Endothelial cell of umbilical vein (primary cell): ENCODE data around the gene RBM39. TPM values are rescaled to one million over a fixed set of nuclear protein-coding genes. Genes with fewer than 3 reads are reported as not detected.
"Not testable (repeated sequence)": the region's sequence is repeated elsewhere in the genome, so short reads cannot be mapped to it uniquely, and the experiment has no call there.

Source experiments
- BruUV-seq: library from RNA; stranded (reverse); fragments of 400-500 nt; replicated peaks from 2 replicates; lab custom pipeline; 2021; lab: Mats Ljungman, UMichigan
- CTCF ChIA-PET: fragments of 300-600, 350-600 bp; sonication (Branson Sonifier 250); formaldehyde crosslinking; loops from one replicate; lab custom pipeline; 2021; ENCODE audit warnings: antibody characterized with exemption, inconsistent platforms; lab: Charles Lee
- POLR2A ChIA-PET: fragments of 300-600, 350-600 bp; sonication (Branson Sonifier 250); formaldehyde crosslinking; loops from one replicate; lab custom pipeline; 2021; ENCODE audit warnings: antibody characterized with exemption, inconsistent platforms; lab: Charles Lee
- DNase-seq: peaks from one replicate; pipeline ENCODE4 v3.0.0-alpha.2; 2011; ENCODE audit warnings: low read depth, low spot score
- FAIRE-seq: peaks from 2 replicates; lab custom pipeline; 2011; peaks lifted over from hg19 to GRCh38; lab: Jason Lieb, UNC
- H2AFZ ChIP-seq: 2 replicates; pipeline ENCODE4 v1.6.0; 2012; ENCODE audit warnings: low read depth, low read length, control low read depth, inconsistent platforms
- H3K27ac ChIP-seq: 2 replicates; pipeline ENCODE4 v1.5.1; 2011; ENCODE audit warnings: low read depth, mild to moderate bottlenecking, control low read depth, low read length, moderate library complexity; ENCODE audit not compliant: insufficient read depth
- H3K27me3 ChIP-seq, 2 experiments: 2 replicates each; pipeline versions ENCODE4 v1.6.0 to v1.6.1; 2011; ENCODE audit warnings: low read length in 2 of 2, mixed read lengths in 1 of 2; ENCODE audit not compliant: control insufficient read depth in 2 of 2, insufficient read depth in 2 of 2
- H3K36me3 ChIP-seq, 2 experiments: 2 replicates in 1 of 2; 3 replicates in 1 of 2; pipeline ENCODE4 v1.5.1; 2011; ENCODE audit warnings: low read length in 2 of 2, mild to moderate bottlenecking in 1 of 2, moderate library complexity in 1 of 2; ENCODE audit not compliant: control insufficient read depth in 2 of 2, insufficient read depth in 2 of 2; ENCODE audit errors: extremely low read depth in 1 of 2
- H3K4me1 ChIP-seq: 3 replicates; pipeline ENCODE4 v1.5.1; 2011; ENCODE audit warnings: mild to moderate bottlenecking, low read length; ENCODE audit not compliant: control insufficient read depth, insufficient read depth; ENCODE audit errors: extremely low read depth
- H3K4me2 ChIP-seq: 2 replicates; pipeline ENCODE4 v1.6.1; 2011; ENCODE audit warnings: low read length, control low read depth, mixed read lengths; ENCODE audit not compliant: insufficient read depth
- H3K4me3 ChIP-seq, 3 experiments: fragments of 200-600 bp in 1 of 3; sonication (generic), shearing (Covaris generic) in 1 of 3; replicated peaks in 1 of 3; 2 replicates each; pipeline ENCODE4 v1.5.1; 2011 to 2016; ENCODE audit warnings: control low read depth in 3 of 3, low read length in 3 of 3, mild to moderate bottlenecking in 2 of 3, inconsistent platforms in 1 of 3, low read depth in 1 of 3, moderate library complexity in 1 of 3; ENCODE audit not compliant: insufficient read depth in 1 of 3
- H3K79me2 ChIP-seq: 2 replicates; pipeline ENCODE4 v1.6.0; 2012; ENCODE audit warnings: low read length, inconsistent platforms; ENCODE audit not compliant: control insufficient read depth, insufficient read depth
- H3K9ac ChIP-seq: replicated peaks from 2 replicates; pipeline ENCODE3; 2011; ENCODE audit warnings: low read length, control low read depth; ENCODE audit not compliant: insufficient read depth; ENCODE audit errors: extremely low read depth
- H3K9me1 ChIP-seq: replicated peaks from 3 replicates; pipeline ENCODE4 v1.6.0; 2011; ENCODE audit warnings: mild to moderate bottlenecking, low read length; ENCODE audit not compliant: control insufficient read depth, insufficient read depth; ENCODE audit errors: extremely low read depth
- H3K9me3 ChIP-seq: replicated peaks from 2 replicates; pipeline ENCODE4 v1.5.1; 2012; ENCODE audit warnings: low read length, inconsistent platforms; ENCODE audit not compliant: control insufficient read depth, insufficient read depth
- H4K20me1 ChIP-seq: replicated peaks from 2 replicates; pipeline ENCODE3; 2011; ENCODE audit warnings: mild to moderate bottlenecking, low read length; ENCODE audit not compliant: control insufficient read depth, insufficient read depth; ENCODE audit errors: extremely low read depth
- EZH2 ChIP-seq: IDR thresholded peaks from 2 replicates; pipeline ENCODE4 v1.6.1; 2012; ENCODE audit warnings: borderline replicate concordance, low read depth, mild to moderate bottlenecking, moderate library complexity, low read length, inconsistent platforms; ENCODE audit not compliant: severe bottlenecking
- FOS ChIP-seq: IDR thresholded peaks from 2 replicates; pipeline ENCODE4 v1.6.1; 2011; ENCODE audit warnings: mild to moderate bottlenecking, low read length, moderate library complexity, borderline replicate concordance; ENCODE audit not compliant: insufficient read depth
- GATA2 ChIP-seq: IDR thresholded peaks from 2 replicates; pipeline ENCODE4 v1.7.0; 2011; ENCODE audit warnings: low read depth, mild to moderate bottlenecking, moderate library complexity, mixed read lengths, low read length; ENCODE audit not compliant: insufficient read length, insufficient read depth
- JUN ChIP-seq: IDR thresholded peaks from 2 replicates; pipeline ENCODE4 v1.6.1; 2011; ENCODE audit warnings: borderline replicate concordance, low read depth; ENCODE audit not compliant: insufficient read length, insufficient read depth
- MYC ChIP-seq: IDR thresholded peaks from one replicate; pipeline ENCODE4 v1.6.1; 2011; ENCODE audit warnings: mild to moderate bottlenecking, low read depth, low read length
- POLR2A ChIP-seq: IDR thresholded peaks from 2 replicates; pipeline ENCODE4 v1.6.1; 2012; ENCODE audit warnings: low read depth, mild to moderate bottlenecking, control low read depth, low read length
- POLR2AphosphoS5 ChIP-seq: IDR thresholded peaks from 2 replicates; pipeline ENCODE4 v1.6.1; 2012; ENCODE audit warnings: low read depth, mild to moderate bottlenecking, control low read depth, low read length, moderate library complexity; ENCODE audit not compliant: insufficient read depth
- dilution Hi-C: fragments of 300-500 bp; cut with MboI; formaldehyde crosslinking; loops from one replicate; pipeline ENCODE4 v1.15.0; 2019; ENCODE audit warnings: low sequenced_read_pairs; ENCODE audit not compliant: extremely low pct_ligation_motif_present
- intact Hi-C: fragments of 100-400 bp; cut with micrococcal nuclease; formaldehyde crosslinking; loops from one replicate; pipeline ENCODE4 v1.10.0; 2022
- polyA plus RNA-seq, 4 experiments: library from polyadenylated mRNA; depleted of rRNA in 3 of 4; stranded (reverse) in 3 of 4; unstranded in 1 of 4; fragments of >200 nt; gene quantifications; 2 replicates each; pipeline versions ENCODE4 v1.2.1 to v1.2.3, GENCODE V29; 2011 to 2012; ENCODE audit warnings: missing spikeins in 1 of 4
- total RNA-seq: library from RNA; stranded (reverse); gene quantifications from 2 replicates; pipeline ENCODE4 v1.2.3, GENCODE V29; 2021
- TF ChIP-seq, protein P1 (sequence below): IDR thresholded peaks from 2 replicates; pipeline ENCODE4 v1.6.1; 2011; ENCODE audit not compliant: insufficient read depth, insufficient read length
- TF ChIP-seq, protein P2 (sequence below), 2 donors: IDR thresholded peaks; 1 replicate in 1 of 2; 2 replicates in 1 of 2; pipeline ENCODE4 v1.5.1; 2011; ENCODE audit warnings: low read length in 2 of 2, mild to moderate bottlenecking in 2 of 2, moderate library complexity in 2 of 2, control low read depth in 1 of 2, inconsistent platforms in 1 of 2, low read depth in 1 of 2; ENCODE audit not compliant: insufficient read depth in 1 of 2; ENCODE audit errors: extremely low read depth in 1 of 2

The RBM39 gene
- total and polyA plus RNA-seq, 2 donors (not counting 3 experiments of a cell fraction or from before 2014, with no cell fraction given) = 106 to 309 TPM

DNA sequence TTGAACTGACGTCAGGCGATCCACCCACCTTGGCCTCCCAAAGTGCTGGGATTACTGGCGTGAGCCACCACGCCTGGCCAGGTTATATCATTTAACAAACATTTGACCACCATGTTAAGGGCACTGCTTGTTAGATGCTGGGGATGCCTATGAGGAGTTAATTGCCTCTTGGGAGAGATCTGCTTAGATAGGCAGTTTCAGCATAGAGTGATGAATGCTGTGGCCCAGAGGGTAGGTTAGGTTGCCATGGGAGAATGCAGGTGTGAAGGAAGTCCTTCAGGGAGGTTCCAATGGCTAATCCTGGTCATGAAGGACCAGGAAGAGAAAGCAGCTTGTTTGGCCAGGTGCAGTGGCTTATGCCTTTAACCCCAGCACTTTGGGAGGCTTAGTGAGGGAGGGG lies 46.7 kb upstream of the RBM39 start:
- dilution Hi-C loops (no loop called here), intact Hi-C loops (no loop called here)
- Histone ChIP-seq H3K4me2 (no peak overlapping the region), H4K20me1 (peaks cover 2% of the 10 kb centered on the region), H3K9ac (no peak overlapping the region), H3K9me3 (no peaks in the 10 kb centered on the region), H3K27me3 (no peaks in the 10 kb centered on the region), H2AFZ (no peak overlapping the region), H3K27ac (no peak overlapping the region), H3K4me1 (no peaks in the 10 kb centered on the region), H3K4me3 (no peak overlapping the region), H3K79me2 (peaks cover 38% of the 10 kb centered on the region), H3K9me1 (no peaks in the 10 kb centered on the region), H3K36me3 (peaks cover 0 to 1% of the 10 kb centered on the region in 2 experiments)
- no TSS peak for BruUV-seq
- ChIA-PET CTCF (interaction anchor here (1.0 to 1.3 kb wide), 2 partner anchors 10 to 20 kb away, joined by 3 to 4 read pairs; no protein-coding TSS in a partner anchor), POLR2A (interaction anchor here (0.6 kb wide), 1 partner anchor 144 kb away, joined by 3 read pairs; no protein-coding TSS in a partner anchor)
- FAIRE-seq = no peak
- TF ChIP-seq JUN (no peak), EZH2 (no peak), POLR2AphosphoS5 (no peak), GATA2 (no peak), MYC (no peak), POLR2A (no peak), FOS (no peak)
- TF ChIP-seq, protein P1, sequence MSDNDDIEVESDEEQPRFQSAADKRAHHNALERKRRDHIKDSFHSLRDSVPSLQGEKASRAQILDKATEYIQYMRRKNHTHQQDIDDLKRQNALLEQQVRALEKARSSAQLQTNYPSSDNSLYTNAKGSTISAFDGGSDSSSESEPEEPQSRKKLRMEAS = no peak
- TF ChIP-seq, protein P2, sequence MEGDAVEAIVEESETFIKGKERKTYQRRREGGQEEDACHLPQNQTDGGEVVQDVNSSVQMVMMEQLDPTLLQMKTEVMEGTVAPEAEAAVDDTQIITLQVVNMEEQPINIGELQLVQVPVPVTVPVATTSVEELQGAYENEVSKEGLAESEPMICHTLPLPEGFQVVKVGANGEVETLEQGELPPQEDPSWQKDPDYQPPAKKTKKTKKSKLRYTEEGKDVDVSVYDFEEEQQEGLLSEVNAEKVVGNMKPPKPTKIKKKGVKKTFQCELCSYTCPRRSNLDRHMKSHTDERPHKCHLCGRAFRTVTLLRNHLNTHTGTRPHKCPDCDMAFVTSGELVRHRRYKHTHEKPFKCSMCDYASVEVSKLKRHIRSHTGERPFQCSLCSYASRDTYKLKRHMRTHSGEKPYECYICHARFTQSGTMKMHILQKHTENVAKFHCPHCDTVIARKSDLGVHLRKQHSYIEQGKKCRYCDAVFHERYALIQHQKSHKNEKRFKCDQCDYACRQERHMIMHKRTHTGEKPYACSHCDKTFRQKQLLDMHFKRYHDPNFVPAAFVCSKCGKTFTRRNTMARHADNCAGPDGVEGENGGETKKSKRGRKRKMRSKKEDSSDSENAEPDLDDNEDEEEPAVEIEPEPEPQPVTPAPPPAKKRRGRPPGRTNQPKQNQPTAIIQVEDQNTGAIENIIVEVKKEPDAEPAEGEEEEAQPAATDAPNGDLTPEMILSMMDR (IDR thresholded peaks at IDR 0.05; ENCODE audit: extremely low read depth in 1 of 2, insufficient read depth in 1 of 2, low read depth in 1 of 2, low read length in 2 of 2) = no peak
- no peak for DNase-seq

DNA sequence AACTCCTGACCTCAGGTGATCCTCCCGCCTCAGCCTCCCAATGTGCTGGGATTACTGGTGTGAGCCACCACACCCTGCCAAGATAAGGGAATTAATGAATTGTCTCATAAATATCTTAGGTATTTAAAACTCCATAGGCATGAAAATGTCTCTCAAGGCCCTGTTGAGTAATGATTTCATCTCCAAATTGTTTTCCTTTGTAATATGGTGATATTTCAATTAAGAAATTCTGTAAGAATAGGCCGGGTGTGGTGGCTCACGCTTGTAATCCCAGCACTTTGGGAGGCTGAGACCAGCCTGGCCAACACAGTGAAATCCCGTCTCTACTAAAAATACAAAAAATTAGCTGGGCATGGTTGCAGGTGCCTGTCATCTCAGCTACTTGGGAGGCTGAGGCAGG lies 43.5 kb upstream of the RBM39 start:
- H2AFZ ChIP-seq, H3K4me2 ChIP-seq, BruUV-seq, DNase-seq, dilution Hi-C loops, H3K9me1 ChIP-seq, H3K9ac ChIP-seq, H3K36me3 ChIP-seq, H4K20me1 ChIP-seq, H3K9me3 ChIP-seq, CTCF ChIA-PET, H3K27me3 ChIP-seq, H3K4me1 ChIP-seq, H3K4me3 ChIP-seq, intact Hi-C loops, H3K27ac ChIP-seq, FAIRE-seq: not testable (repeated sequence)
- POLR2A ChIA-PET = interaction anchor here (0.9 kb wide), 1 partner anchor 42 kb away, joined by 8 read pairs; no protein-coding TSS in a partner anchor
- H3K79me2 ChIP-seq = peaks cover 48% of the 10 kb centered on the region

DNA sequence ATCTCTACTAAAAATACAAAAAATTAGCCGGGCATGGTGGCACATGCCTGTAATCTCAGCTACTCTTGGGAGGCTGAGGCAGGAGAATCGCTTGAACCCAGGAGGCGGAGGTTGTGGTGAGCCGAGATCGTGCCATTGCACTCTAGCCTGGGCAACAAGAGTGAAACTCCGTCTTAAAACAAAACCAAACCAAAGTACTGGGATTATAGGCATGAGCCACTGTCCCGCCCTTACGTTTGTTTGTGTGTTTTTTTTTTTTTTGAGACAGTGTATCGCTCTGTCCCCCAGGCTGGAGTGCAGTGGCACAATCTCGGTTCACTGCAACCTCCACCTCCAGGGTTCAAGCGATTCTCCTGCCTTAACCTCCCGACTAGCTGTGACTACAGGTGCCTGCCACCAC lies 41.8 kb upstream of the RBM39 start:
- H3K4me2 ChIP-seq, DNase-seq, intact Hi-C loops, POLR2A ChIA-PET, H2AFZ ChIP-seq, CTCF ChIA-PET, H3K36me3 ChIP-seq, H3K27me3 ChIP-seq, H3K9ac ChIP-seq, H4K20me1 ChIP-seq, H3K9me1 ChIP-seq, BruUV-seq, dilution Hi-C loops, H3K9me3 ChIP-seq, H3K4me3 ChIP-seq, FAIRE-seq, H3K27ac ChIP-seq, H3K4me1 ChIP-seq: not testable (repeated sequence)
- H3K79me2 ChIP-seq = peaks cover 50% of the 10 kb centered on the region
